K562 (cell line): Measurements from ENCODE around the gene PRDM11. TPM values are rescaled to one million over a fixed set of nuclear protein-coding genes. Genes with fewer than 3 reads are reported as not detected.

Experiments used
- ATAC-seq: fragments of 200-7000 bp; cut with Tn5 transposase; 3 replicates; pipeline ENCODE4 v1.9.1; 2020; ENCODE audit warnings: moderate library complexity
- BruUV-seq: library from RNA; stranded (reverse); fragments of 400-500 nt; replicated peaks from 2 replicates; lab custom pipeline; 2021; lab: Mats Ljungman, UMichigan
- CTCF ChIA-PET: fragments of 300-600 bp; formaldehyde crosslinking; extraction: SDS; loops from one replicate; lab custom pipeline; 2021; ENCODE audit warnings: low intra/inter-chr PET ratio; lab: Yijun Ruan, JAX
- POLR2A ChIA-PET: fragments of 300-600, 350-650 bp; sonication (Branson Sonifier 250); formaldehyde crosslinking; extraction: SDS; loops from one replicate; lab custom pipeline; 2021; ENCODE audit warnings: antibody characterized with exemption, inconsistent platforms; lab: Yijun Ruan, JAX
- DNase-seq, 4 experiments: peaks; one replicate each; pipeline versions ENCODE4 v3.0.0 to v3.0.0-alpha.2; 2011 to 2018; ENCODE audit warnings: low spot score in 3 of 4, mixed read lengths in 3 of 4; ENCODE audit errors: extremely low read depth in 1 of 4
- FAIRE-seq: peaks from 2 replicates; lab custom pipeline; 2011; peaks lifted over from hg19 to GRCh38; lab: Jason Lieb, UNC
- H2AFZ ChIP-seq: 2 replicates; pipeline ENCODE4 v1.6.0; 2011; ENCODE audit warnings: low read depth, low read length, control low read depth, inconsistent platforms
- H3K27ac ChIP-seq: fragments of 200-600 bp; 3 replicates; pipeline ENCODE4 v1.8.0; 2011; ENCODE audit warnings: low read depth, mild to moderate bottlenecking, control low read depth, inconsistent platforms, low read length, moderate library complexity, mixed read lengths; ENCODE audit errors: extremely low read depth
- H3K27me3 ChIP-seq, 2 experiments: fragments of 300-600 bp in 1 of 2; 2 replicates in 1 of 2; 3 replicates in 1 of 2; pipeline versions ENCODE4 v1.6.0 to v1.8.0; 2011; ENCODE audit warnings: inconsistent platforms in 2 of 2, low read length in 2 of 2, mild to moderate bottlenecking in 1 of 2, mixed read lengths in 1 of 2, moderate library complexity in 1 of 2; ENCODE audit not compliant: control insufficient read depth in 2 of 2, insufficient read depth in 2 of 2
- H3K36me3 ChIP-seq: fragments of 300-600 bp; 3 replicates; pipeline ENCODE4 v1.8.0; 2011; ENCODE audit warnings: mild to moderate bottlenecking, low read length, inconsistent platforms; ENCODE audit not compliant: control insufficient read depth, insufficient read depth
- H3K4me1 ChIP-seq, 2 experiments: fragments of 200-600 bp in 1 of 2; replicated peaks in 1 of 2; 2 replicates in 1 of 2; 3 replicates in 1 of 2; pipeline versions ENCODE4 v1.5.1 to v1.8.0; 2011; ENCODE audit warnings: inconsistent platforms in 2 of 2, low read length in 2 of 2, mild to moderate bottlenecking in 1 of 2, mixed read lengths in 1 of 2, moderate library complexity in 1 of 2; ENCODE audit not compliant: control insufficient read depth in 2 of 2, insufficient read depth in 2 of 2
- H3K4me2 ChIP-seq: 2 replicates; pipeline ENCODE4 v1.6.1; 2011; ENCODE audit warnings: low read length, control low read depth, inconsistent platforms, mixed read lengths; ENCODE audit not compliant: insufficient read depth
- H3K4me3 ChIP-seq: fragments of 200-600 bp; sonication (generic), shearing (Covaris generic); 2 replicates; pipeline ENCODE4 v1.5.1; 2016; ENCODE audit warnings: control low read depth, inconsistent platforms
- H3K79me2 ChIP-seq: fragments of 200-600 bp; 3 replicates; pipeline ENCODE4 v1.8.0; 2011; ENCODE audit warnings: low read length, inconsistent platforms; ENCODE audit not compliant: control insufficient read depth, insufficient read depth
- H3K9ac ChIP-seq, 2 experiments: 2 replicates each; pipeline versions ENCODE4 v1.6.0 to v1.6.1; 2011; ENCODE audit warnings: low read depth in 2 of 2, low read length in 2 of 2, control low read depth in 1 of 2, inconsistent platforms in 1 of 2, mild to moderate bottlenecking in 1 of 2, mixed read lengths in 1 of 2; ENCODE audit not compliant: insufficient read depth in 1 of 2
- H3K9me1 ChIP-seq: one replicate; pipeline ENCODE4 v1.6.0; 2011; ENCODE audit warnings: inconsistent platforms, mild to moderate bottlenecking, low read length, moderate library complexity; ENCODE audit not compliant: control insufficient read depth, insufficient read depth
- H3K9me3 ChIP-seq: replicated peaks from 2 replicates; pipeline ENCODE4 v1.5.1; 2011; ENCODE audit warnings: low read depth, low read length, inconsistent platforms; ENCODE audit not compliant: control insufficient read depth, insufficient read depth
- H4K20me1 ChIP-seq: replicated peaks from 2 replicates; pipeline ENCODE4 v1.6.1; 2011; ENCODE audit warnings: low read length, inconsistent platforms, mixed read lengths; ENCODE audit not compliant: control insufficient read depth, insufficient read depth
- ATF3 ChIP-seq, 2 experiments: fragments of 450-650 bp in 1 of 2; sonication (generic) in 1 of 2; formaldehyde crosslinking in 1 of 2; IDR thresholded peaks in 1 of 2; conservative IDR thresholded peaks in 1 of 2; 2 replicates each; pipeline versions ENCODE4 v1.6.1 to v1.8.1; 2016 to 2023; ENCODE audit warnings: mild to moderate bottlenecking in 2 of 2, moderate library complexity in 2 of 2, inconsistent platforms in 1 of 2, missing genetic modification reagents in 1 of 2
- BRCA1 ChIP-seq, 2 experiments: fragments of 450-650 bp in 1 of 2; sonication (generic) in 1 of 2; formaldehyde crosslinking in 1 of 2; IDR thresholded peaks; 2 replicates each; pipeline versions ENCODE4 v1.5.0 to v1.6.1; 2017 to 2020; ENCODE audit warnings: mild to moderate bottlenecking in 1 of 2, missing genetic modification reagents in 1 of 2
- POLR3A ChIP-seq: IDR thresholded peaks from 2 replicates; pipeline ENCODE4 v1.6.1; 2011; ENCODE audit warnings: borderline replicate concordance, mild to moderate bottlenecking, moderate library complexity; ENCODE audit not compliant: insufficient read length, insufficient read depth; ENCODE audit errors: extremely low read depth
- TAF15 ChIP-seq: fragments of 200-400 bp; formaldehyde crosslinking; IDR thresholded peaks from 2 replicates; pipeline ENCODE4 v1.6.1; 2017; ENCODE audit warnings: mild to moderate bottlenecking, low read depth, low read length, moderate library complexity
- ZBTB9 ChIP-seq: fragments of 450-650 bp; formaldehyde crosslinking; IDR thresholded peaks from 2 replicates; pipeline ENCODE4 v1.4.0; 2020; ENCODE audit warnings: mild to moderate bottlenecking, moderate library complexity
- ZNF57 ChIP-seq: fragments of 450-650 bp; formaldehyde crosslinking; IDR thresholded peaks from 2 replicates; pipeline ENCODE4 v1.4.0; 2020; ENCODE audit warnings: mild to moderate bottlenecking, moderate library complexity
- WGBS: fragments of 100-300 bp; shearing (Covaris generic); methylation state at CpG from one replicate; pipeline ENCODE4 v1.1.6; 2016; ENCODE audit warnings: low coverage, mixed read lengths; ENCODE audit not compliant: insufficient coverage; ENCODE audit errors: missing lambda C conversion rate; 5-methylcytosine and 5-hydroxymethylcytosine counted together
- in situ Hi-C: fragments of 300-500 bp; cut with MboI; formaldehyde crosslinking; loops from 4 replicates; pipeline ENCODE4 v1.15.0; 2018; ENCODE audit warnings: inconsistent platforms, mixed read lengths
- intact Hi-C: fragments of 100-400 bp; cut with micrococcal nuclease; formaldehyde crosslinking; loops from 2 replicates; pipeline ENCODE4 v1.14.2; 2022
- polyA plus RNA-seq, 8 experiments: library from polyadenylated mRNA; depleted of rRNA in 4 of 8; stranded (reverse) in 5 of 8; unstranded in 3 of 8; fragments of >200 nt; fragmentation: Nextera tagmentation in 2 of 8; fragmentation: Illumina TruSeq in 1 of 8; extraction: Ambion mirVana in 2 of 8; extraction: Trizol in 1 of 8; gene quantifications; 2 replicates each; pipeline versions ENCODE4 v1.2.1 to v1.2.3, GENCODE V29; 2011 to 2014; ENCODE audit warnings: inconsistent platforms in 1 of 8, missing spikeins in 1 of 8
- total RNA-seq, 7 experiments: library from RNA; depleted of rRNA in 6 of 7; stranded (reverse); fragments of >200 nt in 6 of 7; fragmentation: Illumina TruSeq in 2 of 7; extraction: Trizol in 2 of 7; gene quantifications; 2 replicates each; pipeline versions ENCODE4 v1.2.1 to v1.2.3, GENCODE V29; 2011 to 2021; ENCODE audit warnings: low replicate concordance in 1 of 7

Gene PRDM11
- total and polyA plus RNA-seq, 9 of the 15 experiments (the other 6 are each of a cell fraction or from before 2014, with no cell fraction given) = 0.01 to 1.1 (median 0.29) TPM

- WGBS = 2% methylated on average over 6 of the region's 6 CpGs
- Histone ChIP-seq H4K20me1 (peaks cover 20% of the 10 kb centered on the region), H3K4me3 (no peak overlapping the region)
These were observed 47.5 kb upstream of the PRDM11 start for GRCh38 chr11:45098929-45099328.

More at GRCh38 chr11:45098929-45099328, 47.5 kb upstream of the PRDM11 start:
- ATAC-seq (no peak), DNase-seq (no peak), FAIRE-seq (no peak)
- Histone ChIP-seq H3K9me3 (no peaks in the 10 kb centered on the region), H3K27me3 (peaks cover 0 to 13% of the 10 kb centered on the region in 2 experiments; a peak in 3 of 5 replicates), H3K9me1 (peaks cover 5% of the 10 kb centered on the region), H3K27ac (no peak overlapping the region), H3K4me1 (no peaks in the 10 kb centered on the region), H3K4me2 (no peak overlapping the region), H3K9ac (no peak overlapping the region), H3K79me2 (no peaks in the 10 kb centered on the region), H2AFZ (no peak overlapping the region), H3K36me3 (no peaks in the 10 kb centered on the region)
- in situ Hi-C loops = no loop called here
- no peak for TF ChIP-seq ZNF57 (CRISPR knock-in tag)
- no peak for TF ChIP-seq ZBTB9 (CRISPR knock-in tag)
- TF ChIP-seq ATF3 (IDR thresholded peaks at IDR 0.05) = no peak
- no peak for TF ChIP-seq ATF3 (CRISPR knock-in tag; conservative IDR thresholded peaks at IDR 0.05)
- no peak for TF ChIP-seq BRCA1 (IDR thresholded peaks at IDR 0.05)
- no peak for TF ChIP-seq BRCA1 (CRISPR knock-in tag; IDR thresholded peaks at IDR 0.05)
- no peak for TF ChIP-seq TAF15
- TF ChIP-seq POLR3A = no peak
- intact Hi-C loops = no loop called here
- no TSS peak for BruUV-seq
- ChIA-PET POLR2A (no interaction called here), CTCF (no interaction called here)
